ENCODE measurements around the gene HEPHL1.
"Not testable (repeated sequence)": the region's sequence is repeated elsewhere in the genome, so short reads cannot be mapped to it uniquely, and the experiment has no call there.

HEPHL1 gene

DNA sequence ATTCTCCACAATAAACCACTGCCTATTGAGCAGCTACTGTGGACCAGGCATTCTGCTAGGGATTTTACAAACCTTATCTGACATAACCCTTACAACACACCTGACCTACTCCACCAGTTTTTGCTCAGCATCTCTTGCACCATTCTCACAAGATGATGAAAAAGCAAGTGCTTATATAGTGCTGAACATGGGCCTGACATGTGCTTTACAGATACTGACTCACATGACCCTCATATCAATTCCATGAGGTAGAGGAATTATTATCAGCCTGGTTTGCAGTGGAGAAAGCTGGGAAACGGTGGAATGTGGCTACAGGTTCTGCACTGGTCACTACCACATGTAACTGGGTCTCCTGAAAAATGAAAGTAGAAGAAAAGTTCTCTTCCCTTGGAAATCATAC lies 69.9 kb downstream of the HEPHL1 start:
- no peak for DNase-seq

DNA sequence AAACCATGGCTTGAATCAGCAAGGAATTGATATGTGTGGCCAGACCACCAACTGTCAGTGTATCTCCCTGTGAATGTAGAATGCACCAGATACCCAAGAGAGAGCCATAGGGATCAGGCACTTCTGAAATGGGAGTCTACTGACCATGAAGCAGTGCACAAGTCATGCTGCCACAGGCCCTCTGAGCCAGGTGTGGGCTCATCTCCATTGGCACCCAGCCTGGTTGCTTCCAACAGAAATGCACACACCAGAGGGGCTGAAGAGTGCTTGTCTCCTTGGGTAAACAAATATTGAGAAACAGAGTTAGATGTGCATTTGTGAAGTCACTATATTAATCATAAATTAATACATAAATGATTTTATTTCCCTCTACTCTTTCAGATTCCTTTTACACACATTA lies 79.1 kb downstream of the HEPHL1 start:
- DNase-seq, result no peak

DNA sequence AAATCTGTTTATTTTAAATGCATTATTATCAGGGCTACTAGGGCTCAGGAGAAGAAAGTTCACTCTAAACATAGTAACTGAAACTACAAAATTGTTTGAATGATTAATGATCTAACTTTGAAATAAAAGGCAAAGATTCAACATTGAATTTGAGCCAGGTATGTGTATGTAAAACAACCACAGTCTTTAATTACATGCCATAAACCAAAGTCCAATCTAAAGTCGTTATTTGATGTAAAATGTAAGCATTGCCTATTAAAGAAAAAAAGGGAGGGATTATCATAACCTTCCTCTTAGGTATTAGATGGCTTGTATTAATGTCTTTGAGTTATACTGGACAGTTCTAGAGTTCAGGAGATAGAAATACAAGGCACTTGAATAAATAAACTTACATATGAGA lies 82.3 kb downstream of the HEPHL1 start:
- no peak for DNase-seq

DNA sequence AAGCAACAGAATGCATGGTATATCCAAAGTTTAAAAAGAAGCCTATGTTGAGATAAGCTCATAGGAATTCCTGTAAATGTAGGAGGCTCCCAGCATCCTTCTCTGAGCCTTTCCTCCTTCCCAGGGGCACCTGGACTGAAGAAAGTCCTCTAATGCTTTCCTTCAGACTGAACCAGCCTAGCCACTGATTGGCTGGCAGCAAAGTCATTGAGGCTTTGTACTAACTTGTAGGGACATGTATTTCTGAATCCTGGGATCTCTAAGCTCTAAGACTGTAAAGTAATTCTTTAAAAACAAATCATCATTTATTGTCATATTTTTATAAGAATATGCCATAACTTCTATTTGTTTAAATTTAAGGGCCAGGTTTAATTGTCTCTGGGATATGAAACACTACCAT lies 83.6 kb downstream of the HEPHL1 start:
- DNase-seq, result no peak

DNA sequence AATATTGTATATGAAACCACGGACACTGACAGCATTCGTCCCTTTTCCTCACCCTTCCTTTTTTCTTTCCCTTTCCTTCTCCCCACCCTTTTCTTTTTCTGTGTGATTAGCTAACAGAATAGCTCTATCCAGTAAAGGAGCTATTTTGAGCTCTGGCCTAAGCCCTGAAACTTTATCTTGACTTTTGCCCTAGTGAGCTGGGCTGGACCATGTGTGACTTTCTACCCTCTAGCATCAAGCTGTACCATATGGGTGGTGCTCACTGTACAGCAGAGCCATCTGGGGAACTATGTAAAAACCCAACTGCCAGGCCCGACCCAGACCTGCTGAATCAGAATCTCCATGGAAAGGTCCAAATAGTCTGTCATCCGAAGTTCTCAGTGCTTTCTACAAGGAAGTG lies 85.6 kb downstream of the HEPHL1 start:
- no peak for DNase-seq

DNA sequence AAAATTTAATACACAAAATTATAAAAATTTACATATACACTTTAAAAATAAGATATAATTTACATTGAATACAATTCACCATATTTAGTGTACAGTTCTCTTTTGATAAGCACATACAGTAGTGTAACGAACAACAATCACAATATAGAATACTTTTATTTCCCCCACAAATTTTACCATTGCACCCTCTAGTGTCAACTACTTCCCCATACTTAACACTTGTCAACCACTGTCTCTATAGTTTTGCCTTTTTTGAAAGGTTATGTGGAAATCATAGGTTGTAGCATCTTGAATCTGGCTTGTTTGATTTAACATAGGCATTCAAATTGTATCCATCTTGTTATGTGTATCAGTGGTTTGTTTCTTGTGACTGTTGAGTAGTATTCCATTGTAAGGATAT lies 86.2 kb downstream of the HEPHL1 start:
- no peak for DNase-seq

DNA sequence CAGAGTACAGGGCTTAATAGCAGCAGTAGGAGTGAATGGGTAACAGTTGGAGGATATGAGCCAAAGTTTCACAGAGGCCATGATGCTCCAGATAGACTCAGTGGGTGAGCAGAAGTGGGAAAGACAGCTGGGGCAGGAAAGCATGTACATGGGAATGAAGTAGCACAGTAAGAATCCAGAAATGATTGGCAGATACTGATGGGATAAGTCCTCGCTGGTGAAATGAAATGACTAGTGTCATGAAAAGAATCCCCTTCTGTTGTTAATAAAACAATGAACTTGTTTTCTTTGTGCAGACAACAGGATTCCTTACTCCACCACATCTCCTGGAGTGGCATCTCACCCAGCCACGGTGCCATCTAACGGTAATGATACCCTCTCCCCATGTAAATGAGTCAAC lies 90.1 kb downstream of the HEPHL1 start:
- no peak for DNase-seq

DNA sequence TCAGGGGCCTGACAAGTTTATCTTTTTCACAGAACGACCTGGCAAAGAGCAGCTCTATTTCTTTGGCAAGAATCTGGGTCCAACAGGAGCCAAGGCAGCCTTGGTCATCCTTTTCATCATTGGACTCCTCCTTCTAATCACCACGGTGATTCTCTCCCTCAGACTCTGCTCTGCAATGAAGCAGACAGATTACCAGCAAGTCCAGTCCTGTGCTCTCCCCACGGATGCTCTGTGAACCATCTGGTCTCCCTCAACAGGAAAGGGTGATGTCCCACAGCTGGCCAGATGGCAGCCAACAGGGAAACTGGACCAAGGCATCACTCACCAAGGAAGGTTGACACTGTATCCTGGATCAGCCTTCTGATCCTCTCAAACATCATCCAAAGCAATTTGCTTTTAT lies 90.5 kb downstream of the HEPHL1 start:
- DNase-seq, result no peak

DNA sequence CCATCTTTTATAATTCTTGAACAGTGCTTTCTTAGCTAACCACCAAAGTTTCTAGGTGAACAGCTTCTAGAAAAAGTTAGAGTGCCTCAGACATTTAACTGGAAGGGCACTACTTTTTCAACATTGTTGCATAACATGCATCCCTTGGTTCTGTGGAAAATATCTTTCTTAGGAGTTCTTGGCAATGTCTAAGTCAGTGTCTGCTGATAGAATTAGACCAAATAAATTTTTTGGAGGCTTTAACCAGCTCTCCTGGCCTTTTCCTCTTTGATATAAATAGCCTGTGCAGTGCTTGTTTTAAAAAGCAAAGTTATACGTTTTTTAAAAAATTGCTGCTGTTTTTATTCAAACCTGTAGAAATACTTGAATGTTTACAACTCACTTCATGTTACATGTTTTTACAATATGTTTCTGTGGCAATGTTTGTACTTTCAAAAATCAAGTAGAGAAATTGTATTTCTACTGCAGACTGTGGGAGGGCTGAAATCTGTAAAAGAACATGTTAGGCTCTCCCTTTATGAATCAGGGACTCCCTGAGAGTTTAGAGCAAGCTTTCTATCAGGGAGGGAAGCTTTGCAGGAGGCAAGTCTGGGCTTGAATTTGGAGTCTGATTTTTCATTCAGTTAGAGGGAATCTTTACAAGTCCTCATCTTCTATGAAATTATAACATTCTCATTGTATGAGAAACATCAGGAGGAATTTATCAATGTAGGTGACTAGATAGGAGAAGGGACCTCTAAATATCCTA lies 91.2 kb downstream of the HEPHL1 start:
- no peak for DNase-seq

DNA sequence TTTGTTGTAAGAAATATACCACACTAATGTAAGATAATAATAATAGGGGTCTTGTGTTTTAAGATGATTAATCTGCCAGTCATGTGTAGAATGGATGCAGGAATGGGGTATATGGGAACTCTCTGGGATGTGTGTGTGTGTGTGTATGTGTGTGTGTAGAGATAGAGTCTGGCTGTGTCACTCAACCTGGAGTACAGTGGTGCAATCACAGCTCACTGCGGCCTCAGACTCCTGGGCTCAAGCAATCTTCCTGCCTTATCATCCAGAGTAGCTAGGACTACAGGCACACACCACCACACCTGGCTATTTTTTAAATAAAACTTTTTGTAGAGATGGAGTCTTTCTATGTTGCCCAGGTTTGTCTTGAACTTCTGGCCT lies 96.0 kb downstream of the HEPHL1 start:
- no peak for DNase-seq

DNA sequence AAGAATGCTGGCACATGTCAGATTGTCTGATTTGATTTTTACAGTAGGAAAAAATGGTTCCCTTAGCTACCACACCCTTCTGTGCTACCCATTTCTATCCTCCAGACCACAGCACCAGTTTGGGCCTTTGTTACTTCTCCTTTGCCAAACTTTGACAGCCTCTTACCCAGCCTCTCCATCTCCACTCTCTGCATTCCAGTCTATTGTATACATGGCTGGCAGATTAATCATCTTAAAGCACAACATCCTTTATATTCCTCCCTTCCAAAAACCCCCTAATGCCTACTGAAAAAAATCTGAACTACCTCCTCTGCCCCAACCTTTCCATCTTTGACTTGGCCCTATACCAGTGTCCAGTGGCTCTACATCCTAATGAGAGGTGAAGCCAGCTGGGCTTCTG lies 96.7 kb downstream of the HEPHL1 start:
- DNase-seq, result no peak

DNA sequence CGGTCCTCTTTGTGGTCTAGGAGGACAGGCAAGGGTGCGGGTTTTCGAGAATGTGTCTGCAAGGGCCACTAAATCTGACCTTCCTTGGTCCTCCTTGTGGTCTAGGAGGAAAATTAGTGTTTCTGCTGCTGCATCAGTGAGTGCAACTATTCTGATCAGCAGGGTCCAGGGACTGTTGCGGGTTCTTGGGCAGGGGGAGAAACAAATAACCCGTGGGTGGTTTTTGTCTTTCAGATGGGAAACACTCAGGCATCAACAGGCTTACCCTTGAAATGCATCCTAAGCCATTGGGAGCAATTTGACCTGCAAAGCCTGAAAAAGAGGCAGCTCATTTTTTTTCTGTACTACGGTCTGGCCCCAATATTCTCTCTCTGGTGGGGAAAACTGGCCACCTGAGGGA lies 98.5 kb downstream of the HEPHL1 start:
- not testable (repeated sequence) for DNase-seq

DNA sequence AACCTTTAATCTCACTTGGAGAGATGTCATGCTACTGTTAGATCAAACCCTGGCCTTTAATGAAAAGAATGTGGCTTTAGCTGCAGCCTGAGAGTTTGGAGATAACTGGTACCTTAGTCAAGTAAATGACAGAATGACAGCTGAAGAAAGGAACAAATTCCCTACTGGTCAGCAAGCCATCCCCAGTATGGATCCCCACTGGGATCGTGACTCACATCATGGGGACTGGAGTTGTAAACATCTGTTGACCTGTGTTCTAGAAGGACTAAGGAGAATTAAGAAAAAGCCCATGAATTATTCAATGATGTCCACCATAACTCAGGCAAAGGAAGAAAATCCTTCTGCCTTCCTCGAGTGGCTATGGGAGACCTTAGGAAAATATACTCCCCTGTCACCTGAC lies 99.4 kb downstream of the HEPHL1 start:
- DNase-seq, result not testable (repeated sequence)

DNA sequence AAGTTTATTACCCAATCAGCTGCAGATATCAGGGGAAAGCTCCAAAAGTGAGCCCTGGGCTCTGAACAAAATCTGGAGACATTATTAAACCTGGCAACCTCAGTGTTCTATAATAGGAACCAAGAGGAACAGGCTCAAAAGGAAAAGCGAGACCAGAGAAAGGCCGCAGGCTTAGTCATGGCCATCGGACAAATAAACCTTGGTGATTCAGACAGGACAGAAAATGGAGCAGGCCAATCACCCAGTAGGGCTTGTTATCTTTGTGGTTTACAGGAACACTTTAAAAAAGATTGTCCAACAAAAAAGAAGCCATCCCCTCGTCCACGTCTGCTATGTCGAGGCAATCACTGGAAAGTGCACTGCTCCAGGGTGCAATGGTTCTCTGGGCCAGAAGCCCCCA lies 99.8 kb downstream of the HEPHL1 start:
- DNase-seq, result no peak

DNA sequence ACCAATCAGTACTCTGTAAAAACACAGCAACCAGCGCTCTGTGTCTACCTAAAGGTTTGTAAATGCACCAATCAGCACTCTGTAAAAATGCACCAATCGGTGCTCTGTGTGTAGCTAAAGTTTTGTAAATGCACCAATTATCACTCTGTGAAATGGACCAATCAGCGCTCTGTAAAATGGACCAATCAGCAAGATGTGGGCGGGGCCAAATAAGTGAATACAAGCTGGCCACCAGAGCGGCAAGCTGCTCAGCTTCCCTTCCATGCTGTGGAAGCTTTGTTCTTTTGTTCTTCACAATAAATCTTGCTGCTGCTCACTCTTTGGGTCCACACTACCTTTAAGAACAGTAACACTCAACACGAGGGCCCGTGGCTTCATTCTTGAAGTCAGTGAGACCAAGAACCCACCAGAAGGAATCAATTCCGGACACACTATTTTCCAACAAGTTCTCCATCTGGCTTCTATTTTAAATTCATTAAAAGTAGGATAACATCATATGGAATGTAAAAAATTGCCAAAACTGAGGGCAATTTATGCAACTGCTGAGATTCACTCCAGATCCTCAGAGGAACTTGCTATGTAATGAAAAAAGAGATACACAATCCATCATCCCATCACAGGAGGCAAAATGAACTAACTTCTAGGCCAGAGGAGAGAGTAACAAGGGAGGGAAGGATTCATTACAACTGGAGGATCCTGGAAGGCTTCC lies 104.4 kb downstream of the HEPHL1 start:
- no peak for DNase-seq

DNA sequence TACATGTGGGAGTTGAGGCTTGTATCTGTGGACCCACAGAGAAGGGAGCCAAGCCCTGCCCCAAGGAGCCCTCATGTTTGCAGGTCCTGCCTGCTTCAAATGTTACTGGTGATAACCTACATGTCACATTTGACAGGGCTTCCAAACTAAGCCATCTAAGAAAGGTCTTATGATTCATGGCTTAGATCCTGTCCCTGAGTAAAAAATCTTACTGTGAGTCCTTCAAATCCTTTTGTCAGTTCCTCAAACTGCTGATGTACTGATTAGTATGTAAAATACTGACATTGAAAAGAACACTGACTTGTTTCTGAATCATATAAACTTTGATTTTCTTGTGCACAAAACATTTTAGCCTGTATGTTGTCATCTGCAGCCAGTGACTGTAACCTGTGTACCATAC lies 106.5 kb downstream of the HEPHL1 start:
- no peak for DNase-seq

DNA sequence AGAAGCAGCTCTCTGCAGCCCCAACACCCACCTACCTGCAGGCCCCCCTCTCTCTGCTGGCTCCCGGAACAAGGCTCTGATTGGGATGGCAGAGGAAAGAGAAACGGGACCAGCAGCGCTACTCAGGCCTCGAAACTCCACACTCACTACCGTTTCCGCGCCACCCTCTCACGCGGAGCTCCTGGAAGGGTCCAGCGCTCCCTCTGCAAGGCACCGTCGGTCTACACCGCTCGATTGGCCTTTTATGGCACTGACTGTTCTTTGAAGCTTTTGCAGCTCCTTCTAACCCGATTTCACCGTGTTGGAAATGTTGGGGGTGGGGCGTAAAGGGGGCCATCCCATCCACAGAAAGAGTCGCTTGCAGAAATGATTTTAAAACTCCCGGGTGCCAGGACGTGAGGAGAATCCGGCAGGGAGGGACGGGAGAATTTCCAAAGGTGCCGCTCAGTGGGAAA lies 107.2 kb downstream of the HEPHL1 start:
- DNase-seq, result no peak

DNA sequence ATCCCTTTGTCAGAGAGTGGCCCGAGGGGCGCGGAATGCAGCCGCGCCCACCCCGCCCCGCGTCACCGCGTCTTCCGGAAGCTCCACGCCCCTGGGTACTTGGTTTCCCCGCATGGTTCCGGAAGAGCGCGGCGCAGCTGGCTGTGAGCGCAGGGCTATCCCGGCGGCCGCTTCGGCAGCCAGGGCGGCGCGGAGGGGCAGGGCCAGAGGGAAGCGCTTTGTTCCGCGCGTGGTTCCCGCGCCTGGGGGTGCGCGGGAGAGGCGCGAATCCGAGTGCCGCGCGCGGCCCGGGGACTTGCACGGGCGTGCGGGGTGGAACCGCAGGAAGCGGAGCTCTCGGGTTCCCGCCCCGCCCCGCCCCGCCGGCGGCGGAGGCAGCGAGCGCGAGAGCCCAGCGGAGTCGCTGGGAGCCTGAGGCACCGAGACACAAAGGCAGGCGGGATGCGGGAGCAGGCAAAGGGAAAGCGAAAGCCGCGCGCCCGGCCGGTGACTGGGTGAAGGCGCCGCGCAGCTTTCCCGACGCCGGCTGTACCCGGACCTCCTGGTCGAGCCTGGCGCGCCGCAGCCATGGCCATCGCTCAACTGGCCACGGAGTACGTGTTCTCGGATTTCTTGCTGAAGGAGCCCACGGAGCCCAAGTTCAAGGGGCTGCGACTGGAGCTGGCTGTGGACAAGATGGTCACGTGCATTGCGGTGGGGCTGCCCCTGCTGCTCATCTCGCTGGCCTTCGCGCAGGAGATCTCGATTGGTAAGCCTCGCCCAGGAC lies 107.8 kb downstream of the HEPHL1 start, which contains the start of gene PANX1:
Gene PANX1, plus strand, starts transcription at position 96 of the 766 bp plus-strand sequence. Its CDS starts 472 bp downstream, at position 568.
- DNase-seq, result peak; percentile 77

DNA sequence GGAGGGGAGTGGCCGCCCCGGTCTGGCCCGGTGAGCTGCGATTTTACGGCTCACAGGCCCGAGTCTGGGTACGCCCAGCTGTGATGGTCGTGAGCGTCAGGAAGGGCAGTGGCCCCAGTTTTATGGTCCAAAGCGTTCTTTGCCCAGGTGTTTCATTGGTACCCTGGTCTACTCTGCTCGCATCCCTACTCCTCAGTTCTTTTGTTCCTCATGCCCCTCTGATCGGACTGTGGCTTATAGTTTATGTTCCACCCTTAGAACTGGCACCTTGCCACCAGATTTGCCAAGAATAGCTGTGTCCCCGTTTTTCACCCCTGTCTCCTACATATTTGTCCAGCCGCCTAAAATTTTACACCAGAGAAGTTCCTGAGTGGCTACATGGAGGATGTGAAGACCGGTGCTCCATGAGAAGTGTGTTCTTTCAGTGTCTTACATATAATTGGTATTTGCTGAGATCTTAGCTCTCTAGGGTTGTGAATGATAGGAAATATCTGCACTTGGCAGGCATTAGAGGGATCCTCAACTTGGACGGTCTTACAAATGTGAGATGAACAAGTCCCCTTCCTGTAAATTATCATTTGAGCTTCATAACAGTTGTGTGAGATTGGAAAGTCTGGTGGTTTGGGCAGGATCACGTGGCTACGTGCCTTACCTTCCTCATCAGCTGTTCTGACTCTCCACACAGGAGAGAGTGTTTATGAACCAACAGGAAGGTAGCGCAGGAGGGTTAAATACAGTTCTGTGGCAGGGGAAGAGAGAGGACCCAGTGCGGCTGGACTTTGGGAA lies 108.6 kb downstream of the HEPHL1 start:
- DNase-seq, result no peak

DNA sequence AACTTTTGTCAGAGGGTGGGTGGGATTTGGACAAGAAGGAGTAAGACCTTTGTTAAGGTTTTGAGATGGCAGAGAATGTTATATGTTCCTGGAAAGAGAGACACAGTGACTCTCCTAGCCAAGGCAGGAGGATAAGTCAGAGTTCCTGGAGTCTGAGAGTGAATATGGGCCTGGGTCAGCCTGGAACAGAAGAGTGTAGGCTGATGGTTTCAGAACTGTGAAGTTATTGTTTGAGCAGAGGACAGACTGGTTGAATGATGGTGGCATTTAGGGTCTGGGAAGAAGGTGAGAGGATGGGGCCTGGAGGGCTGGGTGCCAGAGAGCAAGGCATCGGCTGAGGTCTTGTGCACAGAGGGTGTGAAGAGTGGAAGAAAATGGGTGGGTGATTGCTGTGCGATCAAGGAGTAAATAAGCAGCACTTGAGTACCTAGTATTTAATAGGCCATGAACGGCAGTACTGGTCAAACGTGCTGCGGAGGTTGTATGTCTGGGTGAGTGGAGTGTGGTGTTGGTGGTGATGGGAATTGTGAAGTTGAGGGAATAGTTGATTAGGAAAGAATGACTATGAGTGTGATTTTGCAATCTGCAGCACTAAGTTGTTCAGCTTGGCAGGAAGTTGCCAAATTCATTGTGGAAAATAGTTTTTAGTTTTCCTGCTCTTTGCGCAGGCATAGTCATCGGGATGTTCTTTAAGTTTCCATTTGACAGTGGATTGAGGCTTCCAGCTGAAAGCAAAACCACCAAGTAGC lies 109.3 kb downstream of the HEPHL1 start:
- DNase-seq, result no peak

DNA sequence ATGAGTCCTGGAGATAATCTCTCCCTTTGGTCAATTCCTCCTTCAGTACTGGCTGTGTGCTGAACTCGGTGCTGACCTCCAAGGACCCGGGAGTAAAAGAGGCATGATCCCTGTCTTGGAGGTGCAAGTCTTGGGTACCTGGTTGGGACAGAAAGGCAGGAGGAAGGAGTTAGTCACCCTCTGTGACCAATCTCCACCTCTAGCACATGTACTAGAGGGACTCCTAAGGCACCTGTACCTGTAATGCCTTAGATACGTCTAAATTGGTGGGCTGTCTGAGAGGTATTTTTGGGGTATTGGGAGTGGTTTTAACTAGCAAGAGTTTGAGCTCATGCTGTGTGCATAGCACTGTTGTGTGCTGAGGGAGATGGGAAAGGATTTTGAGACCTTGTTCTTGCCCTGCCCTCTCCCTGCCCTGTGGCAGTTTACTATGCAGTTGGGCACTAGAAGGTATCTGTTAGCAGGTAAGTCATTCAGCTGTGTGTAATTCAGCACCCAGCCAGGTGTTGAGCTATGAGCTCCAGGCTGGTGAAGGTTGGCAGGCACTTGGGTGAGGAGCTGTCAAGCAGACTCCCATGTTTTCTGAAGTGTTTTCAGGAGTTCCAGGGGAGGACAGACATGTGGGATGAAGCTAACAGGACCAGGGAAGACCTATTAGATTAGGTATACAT lies 110.0 kb downstream of the HEPHL1 start:
- DNase-seq, result no peak

DNA sequence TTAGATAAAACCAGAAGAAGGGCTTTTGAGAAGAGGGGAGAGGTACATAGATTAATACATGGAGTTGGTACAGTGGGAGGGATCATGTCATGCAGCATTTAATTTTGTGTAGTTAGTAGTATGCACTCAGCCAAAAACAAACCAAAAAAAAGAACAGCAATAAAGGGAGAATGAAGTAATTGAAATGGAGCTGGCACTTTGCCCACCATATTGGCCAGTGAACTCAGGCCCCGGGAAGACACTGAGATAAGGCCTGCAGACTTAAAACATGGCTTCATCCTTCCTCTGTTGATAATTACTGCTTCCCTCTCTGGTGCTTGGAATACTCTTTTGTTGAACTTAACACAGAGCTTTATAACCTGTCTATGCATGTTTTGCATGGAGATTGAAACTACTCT lies 110.6 kb downstream of the HEPHL1 start:
- no peak for DNase-seq

Data from activated CD8-positive, alpha-beta memory T cell treated with anti-CD3 and anti-CD28 coated beads, Interleukin-2, amount 50 U/mL, for 4 hours (primary cell).